GM18858 (cell line): Measurements from ENCODE around the gene SRSF10.
"Not testable (repeated sequence)": the region's sequence is repeated elsewhere in the genome, so short reads cannot be mapped to it uniquely, and the experiment has no call there.

ENCODE experiments used
- ATAC-seq: cut with Tn5 transposase; IDR thresholded peaks from one replicate; pipeline ENCODE4 v1.9.1; 2021; ENCODE audit not compliant: unreplicated experiment

Gene SRSF10

GRCh38 chr1:23959461-23960290 lies 20.5 kb downstream of the SRSF10 start, which contains the start of gene PNRC2:
Gene PNRC2 (plus strand): TSS chr1:23959828. CDS start chr1:23961458, 1,630 bp downstream.
- ATAC-seq: peak; percentile 36

GRCh38 chr1:23958810-23959460 lies 21.2 kb downstream of the SRSF10 start:
- peak; percentile 43 for ATAC-seq

GRCh38 chr1:23958040-23958809 lies 21.9 kb downstream of the SRSF10 start:
- ATAC-seq: not testable (repeated sequence)

- no peak for ATAC-seq
Measured at GRCh38 chr1:23957096-23957495, 23.0 kb downstream of the SRSF10 start.

- ATAC-seq: no peak
Measured at GRCh38 chr1:23953020-23953419, 27.1 kb downstream of the SRSF10 start.

GRCh38 chr1:23947366-23947765 lies 32.8 kb downstream of the SRSF10 start:
- no peak for ATAC-seq

GRCh38 chr1:23936481-23937176 lies 43.5 kb downstream of the SRSF10 start:
- no peak for ATAC-seq

GRCh38 chr1:23931491-23931880 lies 48.6 kb downstream of the SRSF10 start:
- ATAC-seq: no peak

GRCh38 chr1:23930861-23931490 lies 49.2 kb downstream of the SRSF10 start:
- no peak for ATAC-seq

GRCh38 chr1:23930270-23930669 lies 49.9 kb downstream of the SRSF10 start:
- ATAC-seq: no peak

- ATAC-seq: no peak
Measured at GRCh38 chr1:23928789-23929188, 51.3 kb downstream of the SRSF10 start.

- ATAC-seq: no peak
Measured at GRCh38 chr1:23927097-23927496, 53.0 kb downstream of the SRSF10 start.

GRCh38 chr1:23925279-23925678 lies 54.8 kb downstream of the SRSF10 start:
- ATAC-seq: no peak

- ATAC-seq: no peak
Measured at GRCh38 chr1:23924601-23925000, 55.5 kb downstream of the SRSF10 start.

GRCh38 chr1:23923592-23924499 lies 56.3 kb downstream of the SRSF10 start:
- ATAC-seq: no peak

GRCh38 chr1:23922321-23922943 lies 57.7 kb downstream of the SRSF10 start:
- no peak for ATAC-seq

- ATAC-seq: no peak
Measured at GRCh38 chr1:23916209-23917131, 63.7 kb downstream of the SRSF10 start.

GRCh38 chr1:23915466-23915865 lies 64.7 kb downstream of the SRSF10 start:
- no peak for ATAC-seq
